SHP77 treated with DMSO at 0.1 percent for 48 hours (cell line): Measurements from ENCODE around the gene CA5B.
A peak's percentile ranks its signal among the peaks of the same experiment; 100 is the strongest.
"Not testable (repeated sequence)": the region's sequence is repeated elsewhere in the genome, so short reads cannot be mapped to it uniquely, and the experiment has no call there.

Source experiments
- DNase-seq: peaks from one replicate; lab custom pipeline; 2025; lab: John Stamatoyannopoulos, UW

CA5B gene, protein sequence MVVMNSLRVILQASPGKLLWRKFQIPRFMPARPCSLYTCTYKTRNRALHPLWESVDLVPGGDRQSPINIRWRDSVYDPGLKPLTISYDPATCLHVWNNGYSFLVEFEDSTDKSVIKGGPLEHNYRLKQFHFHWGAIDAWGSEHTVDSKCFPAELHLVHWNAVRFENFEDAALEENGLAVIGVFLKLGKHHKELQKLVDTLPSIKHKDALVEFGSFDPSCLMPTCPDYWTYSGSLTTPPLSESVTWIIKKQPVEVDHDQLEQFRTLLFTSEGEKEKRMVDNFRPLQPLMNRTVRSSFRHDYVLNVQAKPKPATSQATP

DNA sequence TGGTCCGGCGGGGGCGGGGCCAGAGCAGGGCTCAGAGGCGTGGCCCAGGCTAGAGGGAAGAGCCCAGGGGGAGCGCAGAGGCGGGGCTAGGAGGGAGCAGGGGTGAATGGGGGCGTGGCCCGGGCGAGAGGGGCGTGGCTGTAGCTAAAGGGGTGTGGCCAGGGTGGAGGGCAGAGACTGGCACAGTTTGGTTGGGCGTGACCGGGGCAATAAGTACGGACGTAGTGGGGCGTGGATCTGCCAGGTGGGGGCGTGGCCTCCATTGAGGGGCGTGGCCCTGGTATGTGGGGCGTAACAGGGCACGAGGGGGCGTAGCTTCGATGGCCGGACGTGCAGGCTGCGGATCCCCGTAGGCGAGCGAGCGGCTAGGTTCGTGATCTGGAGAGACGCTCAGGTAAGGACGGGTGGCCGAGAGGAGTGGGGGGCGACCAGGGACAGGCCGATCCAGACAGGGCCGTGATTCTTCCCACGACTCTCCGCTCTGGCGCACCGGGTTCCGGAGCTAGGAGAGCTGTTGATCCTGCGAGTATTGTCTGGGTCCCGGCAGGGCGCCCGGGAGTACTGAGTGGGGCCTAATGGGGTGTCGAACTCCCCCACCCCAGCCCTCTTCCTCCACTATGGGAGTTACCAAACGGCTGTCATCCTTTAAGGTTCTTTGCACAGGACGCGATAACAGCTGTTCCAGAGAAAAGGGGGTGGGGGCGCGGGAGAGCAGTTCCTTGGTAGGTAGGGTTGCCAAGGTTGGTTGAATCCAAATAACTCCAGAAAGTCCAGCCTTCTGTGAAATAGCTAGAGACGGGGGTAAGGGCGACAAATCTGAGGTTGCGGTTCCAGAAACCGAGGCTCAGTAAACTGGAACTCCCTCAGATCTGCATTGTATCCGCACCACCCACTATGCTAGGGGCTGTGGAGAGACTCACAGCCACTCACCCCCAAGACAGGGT lies at the start of gene CA5B:
TSS of gene CA5B (plus strand) at position 312 of the 944 bp plus-strand sequence. CDS start 11,754 bp downstream, outside the sequence.
- DNase-seq: peak; percentile 54

DNA sequence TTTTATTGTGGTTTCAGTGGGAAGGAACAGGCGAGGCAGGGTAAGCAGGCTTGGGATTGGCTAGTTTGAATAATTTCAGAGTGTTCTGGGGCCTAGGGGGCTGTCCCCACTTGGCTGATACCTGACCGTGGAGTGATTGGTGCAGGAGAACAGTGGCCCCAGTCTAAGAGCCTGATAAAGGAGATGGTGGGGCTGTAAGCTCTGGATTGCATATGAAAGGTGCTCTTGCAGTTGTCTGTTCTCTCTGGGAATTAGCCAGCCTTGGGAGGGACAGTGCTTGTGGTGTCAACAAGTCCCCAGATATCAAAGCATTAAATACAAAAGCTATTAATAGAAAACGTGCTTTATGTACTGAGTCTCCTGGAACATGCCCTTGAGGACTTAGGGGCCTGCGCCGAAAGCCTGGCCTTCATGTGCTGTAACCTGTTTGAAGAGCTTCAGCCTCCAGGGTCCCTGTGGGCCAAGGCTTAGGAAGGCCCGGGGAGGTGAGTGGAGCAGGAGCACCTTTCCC lies 43.1 kb upstream of the CA5B start:
- DNase-seq: no peak

DNA sequence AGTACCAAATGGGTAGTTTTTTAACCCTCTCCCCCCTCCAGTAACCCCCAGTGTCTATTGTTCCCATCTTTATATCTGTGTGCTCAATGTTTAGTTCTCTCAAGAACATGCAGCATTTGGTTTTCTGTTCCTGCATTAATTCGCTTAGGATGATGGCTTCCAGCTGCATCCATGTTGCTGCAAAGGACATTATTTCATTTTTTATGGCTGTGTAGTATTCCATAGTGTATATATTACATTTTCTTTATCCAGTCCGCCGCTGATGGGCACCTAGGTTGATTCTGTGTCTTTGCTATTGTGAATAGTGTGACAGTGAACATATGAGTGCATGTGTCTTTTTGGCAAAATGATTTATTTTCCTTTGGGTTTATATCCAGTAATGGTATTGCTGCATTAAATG lies 41.6 kb upstream of the CA5B start:
- DNase-seq: no peak

DNA sequence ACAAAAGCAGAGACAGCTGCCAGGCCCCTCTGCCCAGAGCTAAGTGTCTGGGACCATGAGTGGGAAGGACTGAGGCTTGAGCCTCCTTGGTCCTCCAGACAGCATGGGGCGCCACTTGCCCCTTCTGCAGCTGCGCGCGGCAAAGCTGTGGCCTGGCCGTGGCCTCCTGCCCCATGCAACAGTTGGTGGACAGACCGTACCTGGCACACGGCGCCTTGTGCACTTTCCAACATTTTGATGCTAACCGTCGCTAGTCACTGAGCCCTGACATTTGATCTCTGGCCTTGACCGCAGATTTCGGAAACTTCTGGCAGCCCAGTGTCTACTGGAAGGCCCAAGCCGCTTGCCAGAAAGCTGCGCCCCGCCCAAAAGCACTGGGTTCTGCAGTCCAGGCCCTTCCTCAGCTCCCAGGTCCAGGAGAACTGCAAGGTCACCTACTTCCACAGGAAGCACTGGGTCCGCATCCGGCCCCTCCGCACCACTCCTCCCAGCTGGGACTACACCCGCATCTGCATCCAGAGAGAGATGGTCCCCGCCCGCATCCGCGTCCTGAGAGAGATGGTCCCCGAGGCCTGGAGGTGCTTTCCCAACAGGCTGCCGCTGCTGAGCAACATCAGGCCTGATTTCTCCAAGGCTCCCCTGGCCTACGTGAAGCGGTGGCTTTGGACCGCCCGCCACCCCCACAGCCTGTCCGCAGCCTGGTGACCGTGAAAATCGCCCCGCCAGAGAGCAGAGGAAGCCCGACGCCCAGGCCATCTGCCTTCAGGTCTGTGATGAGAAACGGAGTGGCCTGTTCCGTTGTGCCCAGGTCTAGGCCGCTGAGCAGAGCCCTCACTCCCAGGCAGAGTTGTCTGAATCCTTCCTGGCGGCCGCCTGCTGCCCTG lies 35.3 kb upstream of the CA5B start:
- DNase-seq: no peak

DNA sequence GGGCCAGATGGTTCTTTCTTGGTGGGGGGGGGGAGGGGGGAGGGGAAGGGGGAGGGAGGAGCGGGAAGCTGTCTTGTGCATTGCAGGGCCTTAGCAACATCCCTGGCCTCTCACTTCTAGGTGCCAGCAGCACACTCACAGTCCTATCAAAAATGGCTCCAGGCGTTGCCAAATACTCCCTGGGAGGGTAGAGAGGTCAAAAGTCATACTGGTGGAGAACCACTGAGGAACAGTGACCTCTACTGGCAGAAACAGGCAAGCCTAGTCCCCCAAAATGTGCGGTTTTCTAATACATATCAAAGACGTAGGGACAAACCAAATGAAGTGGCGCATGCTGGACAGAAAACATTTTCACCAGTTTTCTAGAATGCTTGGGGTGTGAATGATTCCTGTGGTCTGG lies 34.3 kb upstream of the CA5B start:
- not testable (repeated sequence) for DNase-seq

DNA sequence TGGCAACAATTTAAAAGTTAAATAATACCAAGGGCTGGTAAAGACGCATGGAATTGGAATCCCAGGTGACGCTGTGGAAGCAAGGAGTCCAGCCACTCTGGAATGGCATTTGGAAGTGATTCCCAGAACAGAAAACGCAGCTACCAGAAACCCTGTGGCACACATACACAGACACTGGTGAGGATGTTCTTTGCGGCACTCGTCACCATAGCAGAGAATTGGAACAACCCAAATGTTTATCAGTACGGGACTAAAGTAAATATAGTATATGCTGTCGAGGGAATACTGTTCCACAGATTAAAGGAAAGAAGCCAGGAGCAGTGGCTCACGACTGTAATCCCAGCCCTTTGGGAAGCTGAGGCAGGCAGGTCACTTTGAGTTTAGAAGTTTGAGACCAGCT lies 33.8 kb upstream of the CA5B start:
- DNase-seq: not testable (repeated sequence)

DNA sequence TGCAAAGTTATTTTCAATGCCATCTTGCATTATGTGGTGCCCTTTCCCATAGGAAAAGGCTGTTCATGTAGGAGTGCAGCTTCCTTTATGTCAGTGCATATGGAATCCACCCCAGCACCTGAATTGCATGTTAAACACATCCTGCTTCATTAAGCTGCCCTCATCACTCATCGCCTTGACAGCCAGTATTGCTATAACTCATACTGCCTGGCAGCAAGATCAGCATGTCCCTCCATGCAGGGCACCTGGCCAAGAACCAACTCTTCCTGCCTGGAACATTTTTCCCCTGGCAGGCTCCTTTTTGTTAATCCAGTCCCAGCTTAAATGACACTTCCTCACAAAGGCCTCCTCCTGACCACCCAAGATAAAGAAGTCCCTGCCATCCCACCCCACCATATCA lies 23.5 kb upstream of the CA5B start:
- no peak for DNase-seq

DNA sequence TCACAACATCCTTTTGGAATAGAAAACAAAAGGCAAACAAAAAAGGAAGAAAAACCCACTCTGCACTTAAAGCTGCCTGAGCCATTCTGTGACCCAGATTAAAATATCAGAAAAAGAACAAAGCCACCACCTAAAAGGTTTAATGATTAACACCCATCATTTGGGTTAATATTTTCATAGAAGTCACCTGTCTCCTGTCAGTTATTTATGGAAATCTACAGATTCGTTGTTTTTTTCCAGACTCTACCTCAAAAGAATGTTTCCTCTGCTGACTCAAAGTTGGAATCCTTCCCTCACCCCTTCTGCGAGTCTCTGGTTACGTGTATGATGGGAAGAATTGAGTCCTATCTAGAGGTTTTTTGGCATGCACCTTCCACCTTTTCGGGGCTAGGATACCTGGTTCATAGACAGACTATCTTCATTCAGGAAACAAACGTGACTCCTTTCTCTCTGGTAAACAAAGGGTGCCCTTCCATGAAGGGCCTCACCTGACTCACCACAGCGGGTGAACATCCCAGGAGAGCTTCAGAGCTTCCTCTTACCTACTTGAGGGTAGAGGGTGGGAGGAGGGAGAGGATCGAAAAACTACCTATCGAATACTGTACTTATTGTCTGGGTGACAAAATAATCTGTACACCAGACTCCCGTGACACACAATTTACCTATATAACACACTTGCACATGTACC lies 19.6 kb upstream of the CA5B start:
- DNase-seq: no peak

DNA sequence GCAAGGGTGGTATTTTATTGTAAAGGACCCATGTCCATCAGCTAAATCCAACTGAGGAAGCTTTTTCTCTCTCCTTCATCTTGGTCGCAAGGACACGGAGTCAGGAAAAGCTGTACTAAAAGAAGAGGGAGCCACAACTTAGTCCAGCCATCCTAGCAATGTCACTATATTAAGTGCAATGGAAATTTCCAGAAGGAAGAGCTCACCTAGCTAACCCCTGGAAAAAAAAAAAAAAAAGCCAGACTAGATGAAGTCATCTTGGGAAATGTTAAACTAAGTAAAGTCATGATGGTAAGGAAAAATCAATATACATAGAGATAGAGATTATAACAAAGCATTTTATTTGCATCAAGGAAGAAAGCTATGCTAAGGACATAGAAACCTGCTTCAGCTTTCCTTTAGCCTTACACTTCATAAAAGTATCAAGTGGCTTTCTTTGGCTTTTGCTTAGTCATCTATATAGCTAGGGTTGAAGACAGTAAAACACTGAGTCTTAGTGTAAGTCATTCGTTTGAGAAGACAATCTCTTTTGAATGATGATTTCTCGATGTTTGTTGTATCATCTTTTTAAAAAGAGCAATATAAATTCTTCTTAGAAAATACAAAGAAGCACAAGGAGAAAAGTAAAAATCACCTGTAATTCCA lies 18.6 kb upstream of the CA5B start:
- no peak for DNase-seq

DNA sequence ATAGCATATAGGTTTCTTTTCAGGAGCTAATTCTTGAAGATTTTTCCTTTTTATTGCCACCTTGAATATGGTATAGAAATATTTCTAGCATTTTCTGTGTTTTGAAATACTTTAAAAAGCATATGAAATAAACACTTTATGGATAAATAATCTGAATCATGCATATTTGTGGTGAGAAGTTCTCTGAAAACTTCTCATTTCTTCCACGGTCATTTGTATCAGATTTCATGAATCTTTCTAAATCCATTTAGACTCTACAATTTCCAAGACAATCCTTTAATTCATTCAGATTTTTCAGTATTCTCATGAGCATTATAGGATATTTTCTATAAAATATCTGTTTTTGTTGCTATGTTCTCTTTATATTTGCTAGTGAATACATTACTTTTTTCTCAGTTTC lies 16.2 kb upstream of the CA5B start:
- no peak for DNase-seq

DNA sequence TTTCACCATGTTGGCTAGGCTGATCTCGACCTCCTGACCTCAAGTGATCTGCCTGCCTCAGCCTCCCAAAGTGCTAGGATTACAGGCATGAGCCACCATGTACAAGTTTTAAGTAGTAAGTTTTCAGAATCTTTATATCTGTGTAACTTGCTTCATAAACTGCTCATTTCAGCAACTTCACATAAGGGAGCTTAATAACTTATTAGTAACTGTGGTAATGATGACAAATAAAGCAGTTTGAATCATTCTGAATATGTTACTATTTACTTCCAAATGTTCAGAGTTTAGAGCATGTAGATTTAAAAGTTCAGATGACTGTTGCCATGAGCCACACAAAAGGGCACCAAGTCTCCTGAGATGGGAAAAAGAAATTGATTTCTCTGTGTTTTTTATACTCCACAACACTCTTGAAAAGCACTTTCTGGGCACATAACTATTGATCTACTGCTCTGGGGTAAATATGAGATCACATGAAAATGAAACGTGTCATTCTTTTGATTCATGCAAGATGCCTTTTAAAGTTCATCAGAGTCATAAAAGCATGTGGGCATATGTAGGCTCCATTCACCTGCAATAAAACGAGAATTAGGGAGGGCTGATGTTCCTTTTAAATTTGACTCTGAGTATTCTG lies 14.1 kb upstream of the CA5B start:
- no peak for DNase-seq

DNA sequence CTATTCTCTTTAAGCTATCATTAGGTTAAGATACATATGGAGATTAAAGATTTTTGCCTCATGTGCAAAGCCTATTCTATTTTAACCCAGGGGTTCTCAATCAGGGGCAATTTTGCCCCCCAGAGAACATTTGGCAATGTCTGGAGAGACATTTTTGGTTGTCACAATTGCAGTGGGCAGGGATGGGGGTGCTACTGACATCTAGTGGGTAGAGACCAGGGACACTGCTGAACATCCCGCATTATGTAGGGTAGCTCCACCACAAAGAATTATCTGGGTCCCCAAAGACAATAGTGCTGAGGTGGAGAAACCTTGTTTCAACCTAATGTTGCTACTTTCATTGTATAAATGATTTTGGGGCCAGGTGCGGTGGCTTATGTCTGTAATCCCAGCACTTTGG lies 13.2 kb upstream of the CA5B start:
- no peak for DNase-seq

DNA sequence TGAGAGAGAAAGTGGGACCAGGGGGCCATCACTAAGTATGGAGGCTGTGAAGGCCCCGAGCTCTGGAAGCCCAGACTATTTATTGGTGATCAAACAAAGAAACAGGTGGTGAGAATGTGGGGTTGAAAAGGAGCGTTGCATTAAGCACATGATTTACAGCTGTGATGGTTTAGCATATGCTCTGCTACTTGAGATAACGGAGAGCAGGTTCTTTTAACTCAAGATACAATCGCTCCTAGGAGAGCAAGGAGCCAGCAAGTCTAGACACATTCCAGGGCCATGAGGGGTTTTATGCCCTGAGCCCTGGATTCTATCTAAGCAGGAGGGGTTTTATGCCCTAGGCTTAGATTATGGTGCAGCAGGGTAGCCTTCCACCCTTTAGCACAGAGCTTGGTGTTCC lies 6.7 kb upstream of the CA5B start:
- DNase-seq: not testable (repeated sequence)

DNA sequence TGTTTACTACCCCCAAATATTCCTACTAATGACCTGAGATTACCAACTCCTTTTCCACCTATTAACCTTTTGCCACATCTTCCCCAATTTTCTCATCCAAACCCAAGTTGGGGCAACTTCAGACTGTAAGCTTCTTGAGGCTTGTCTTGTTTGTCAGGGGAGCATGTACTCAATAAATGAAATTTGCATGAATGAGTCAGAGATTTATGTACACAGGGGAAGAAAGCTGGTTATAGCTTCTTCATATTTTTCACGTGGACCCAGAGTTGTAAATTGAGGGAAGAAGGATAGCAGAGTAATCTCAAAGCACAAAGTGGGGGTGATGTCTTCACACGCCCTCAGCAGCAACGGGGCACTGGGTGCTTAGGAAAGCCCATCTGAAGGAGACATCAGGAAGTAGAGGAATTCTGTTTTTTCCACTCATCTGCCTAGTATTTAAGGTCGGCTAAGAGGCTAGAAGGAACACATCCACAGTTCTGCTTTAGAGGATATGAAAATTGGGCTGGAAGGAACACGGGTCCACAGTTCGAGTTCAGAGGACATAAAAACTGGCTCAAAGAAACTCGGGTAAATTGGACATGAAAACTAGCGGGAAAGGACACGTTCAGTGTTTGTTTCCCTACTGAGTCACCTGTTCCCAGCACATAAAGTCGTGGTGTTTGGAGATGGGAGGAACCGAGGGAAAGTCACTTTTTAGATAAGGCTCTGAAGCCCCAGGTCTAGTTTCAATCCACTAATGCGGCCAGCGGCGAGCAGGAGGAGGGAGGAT lies 696 bp upstream of the CA5B start:
- no peak for DNase-seq

DNA sequence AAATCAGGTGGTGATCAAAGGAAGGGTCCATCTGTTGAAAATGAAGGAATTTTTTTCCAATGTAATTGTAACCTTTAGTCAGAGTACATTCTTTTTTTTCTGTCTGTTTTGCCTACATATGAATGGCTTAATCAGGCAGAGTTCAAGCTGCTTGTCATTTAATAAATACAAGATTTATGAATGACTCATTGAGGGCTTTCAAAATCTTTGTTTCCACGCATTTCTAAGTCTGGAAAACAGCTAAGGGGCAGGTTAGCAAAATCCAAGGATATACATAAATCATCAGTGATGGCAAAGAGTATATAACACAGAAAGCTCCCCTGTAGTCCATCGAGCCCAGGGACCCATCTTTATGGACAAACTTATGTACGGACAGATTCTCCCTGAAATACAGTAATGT lies 1.8 kb downstream of the CA5B start:
- DNase-seq: no peak

DNA sequence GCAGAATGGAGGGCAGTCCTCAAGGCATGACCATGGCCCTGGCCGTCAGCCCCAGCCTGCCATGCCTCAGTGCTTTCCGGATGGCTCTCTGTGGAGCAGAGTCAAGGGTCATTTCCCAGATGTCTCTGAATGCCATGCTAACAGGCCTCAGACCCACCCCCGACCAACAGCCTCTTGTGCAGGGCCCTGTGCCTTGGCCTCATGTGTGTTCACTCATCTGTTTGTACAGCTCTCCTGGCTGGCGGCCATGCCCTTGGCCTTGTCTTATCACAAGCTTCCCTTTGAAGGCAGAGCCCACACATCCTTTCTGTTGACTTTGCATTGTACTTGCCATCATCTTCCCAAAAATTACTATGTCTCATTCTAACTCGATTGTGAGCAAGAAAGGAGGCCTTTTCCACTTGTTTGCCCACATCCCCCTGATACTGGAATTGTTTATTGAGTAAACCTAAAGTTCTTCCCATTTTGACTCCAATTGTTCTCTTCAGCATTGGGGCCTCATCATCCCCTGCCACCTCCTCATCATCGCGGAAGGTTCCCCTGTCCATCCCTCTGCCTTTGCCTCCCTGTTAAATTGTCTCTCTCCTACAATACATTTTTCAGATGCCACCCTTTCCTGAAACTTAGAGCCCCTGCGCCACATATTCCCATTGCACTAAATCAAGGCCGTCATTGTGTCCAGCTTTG lies 6.3 kb downstream of the CA5B start:
- no peak for DNase-seq

DNA sequence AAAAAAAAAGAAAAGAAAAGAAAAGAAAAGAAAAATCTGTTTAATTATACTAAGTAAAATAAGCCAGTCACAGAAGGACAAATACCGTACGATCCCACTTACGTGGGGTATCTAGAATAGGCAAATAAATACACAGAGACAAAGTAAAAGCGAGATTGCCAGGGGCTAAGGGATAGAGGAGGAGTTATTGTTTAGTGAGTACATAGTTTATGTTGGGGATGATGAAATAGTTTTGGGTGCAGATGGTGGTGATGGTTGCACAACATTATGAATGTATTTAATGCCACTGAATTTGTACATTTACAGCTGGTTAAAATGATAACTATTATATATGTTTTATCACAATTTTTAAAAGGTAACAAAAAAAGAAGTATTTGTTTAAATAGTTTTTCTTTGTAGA lies 7.1 kb downstream of the CA5B start:
- DNase-seq: no peak

DNA sequence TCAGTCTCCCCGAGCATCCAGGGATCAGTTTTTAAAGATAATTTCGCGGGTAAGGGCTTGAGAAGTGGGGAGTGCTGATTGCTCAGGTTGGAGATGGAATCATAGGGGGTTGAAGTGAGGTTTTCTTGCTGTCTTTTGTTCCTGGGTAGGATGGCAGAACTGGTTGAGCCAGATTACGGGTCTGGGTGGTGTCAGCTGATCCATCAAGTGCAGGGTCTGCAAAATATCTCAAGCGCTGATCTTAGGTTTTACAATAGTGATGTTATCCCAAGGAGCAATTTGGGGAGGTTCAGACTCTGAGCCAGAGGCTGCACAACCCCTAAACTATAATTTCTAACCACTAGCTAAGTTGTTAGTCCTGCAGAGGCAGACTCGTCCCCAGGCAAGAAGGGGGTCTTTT lies 8.6 kb downstream of the CA5B start:
- DNase-seq: not testable (repeated sequence)

DNA sequence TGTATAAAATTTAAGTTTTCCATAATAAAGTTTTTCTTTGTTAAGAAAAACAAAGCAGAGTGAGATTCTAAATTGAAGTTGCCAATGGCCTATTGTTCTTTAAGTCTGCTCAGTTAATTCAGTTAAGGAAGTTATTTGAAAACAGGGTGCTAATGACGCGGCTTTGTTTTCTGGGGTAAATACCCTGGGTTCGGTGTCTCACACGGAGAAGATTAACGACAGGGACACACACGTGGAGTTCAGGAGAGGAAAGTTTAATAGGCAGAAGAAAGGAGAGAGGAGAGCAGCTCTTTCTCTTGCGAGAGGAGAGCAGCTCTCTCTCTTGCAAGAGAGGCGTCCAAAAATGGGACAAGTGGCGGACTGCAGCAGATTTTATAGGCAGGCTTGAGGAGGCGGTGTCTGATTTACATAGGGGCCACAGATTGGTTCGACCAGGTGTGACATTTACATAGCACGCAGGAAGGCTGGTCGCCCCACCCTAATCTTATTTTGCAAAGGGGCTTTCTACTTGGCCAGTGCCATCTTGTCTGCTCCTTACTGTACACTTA lies 9.6 kb downstream of the CA5B start:
- no peak for DNase-seq
